ENCODE results near the gene PTPRG.

Gene PTPRG

DNA sequence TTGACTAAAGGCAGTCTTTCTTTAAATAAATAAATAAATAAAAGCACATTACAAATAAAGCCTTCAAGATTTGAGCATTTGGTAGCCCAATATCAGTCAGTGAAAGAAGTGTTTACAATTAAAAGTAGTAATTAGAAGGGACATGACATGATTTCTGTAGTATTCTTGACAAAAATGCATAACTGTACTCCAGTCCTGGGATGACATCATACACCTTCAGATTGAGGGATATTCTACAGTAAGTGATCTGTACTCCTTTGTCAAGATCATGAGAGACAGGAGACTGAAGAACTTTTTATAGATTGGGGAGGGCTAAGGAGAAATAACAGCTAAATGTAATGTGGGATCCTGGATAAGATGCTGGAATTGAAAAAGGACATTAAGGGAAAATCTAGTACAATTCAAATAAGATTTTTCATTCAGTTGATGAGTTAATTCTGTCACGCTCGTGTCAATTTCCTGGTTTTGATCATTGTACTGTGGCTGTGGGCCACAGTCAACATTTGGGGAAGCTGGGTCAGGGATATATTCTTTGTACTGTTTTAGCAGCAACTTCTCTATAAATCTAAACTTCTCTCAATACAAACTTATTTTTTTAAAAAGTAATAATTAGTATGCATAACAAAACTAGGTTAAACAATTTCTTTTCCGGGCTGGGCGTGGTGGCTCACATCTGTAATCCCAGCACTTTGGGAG is 314.8 kb downstream of the PTPRG start:
- DNase-seq = no peak

DNA sequence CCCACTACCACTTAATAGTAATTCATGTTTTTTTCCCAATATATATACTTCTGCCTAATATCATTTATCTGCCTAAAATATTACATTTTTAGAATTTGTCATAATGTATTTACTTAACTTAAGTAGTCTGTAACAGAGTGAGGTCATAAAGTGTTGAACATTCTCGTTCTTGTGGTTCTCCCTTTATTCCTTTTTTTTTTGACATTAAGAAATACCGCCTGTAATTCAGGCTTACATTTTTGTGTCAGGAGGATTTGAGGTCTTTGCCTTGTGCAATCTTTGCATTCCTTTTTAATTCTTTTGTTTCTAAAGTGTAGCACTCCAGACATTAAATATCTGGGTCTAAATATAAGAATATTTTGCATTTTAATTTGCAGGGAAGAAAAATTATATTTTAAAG is 315.4 kb downstream of the PTPRG start:
- DNase-seq = no peak

DNA sequence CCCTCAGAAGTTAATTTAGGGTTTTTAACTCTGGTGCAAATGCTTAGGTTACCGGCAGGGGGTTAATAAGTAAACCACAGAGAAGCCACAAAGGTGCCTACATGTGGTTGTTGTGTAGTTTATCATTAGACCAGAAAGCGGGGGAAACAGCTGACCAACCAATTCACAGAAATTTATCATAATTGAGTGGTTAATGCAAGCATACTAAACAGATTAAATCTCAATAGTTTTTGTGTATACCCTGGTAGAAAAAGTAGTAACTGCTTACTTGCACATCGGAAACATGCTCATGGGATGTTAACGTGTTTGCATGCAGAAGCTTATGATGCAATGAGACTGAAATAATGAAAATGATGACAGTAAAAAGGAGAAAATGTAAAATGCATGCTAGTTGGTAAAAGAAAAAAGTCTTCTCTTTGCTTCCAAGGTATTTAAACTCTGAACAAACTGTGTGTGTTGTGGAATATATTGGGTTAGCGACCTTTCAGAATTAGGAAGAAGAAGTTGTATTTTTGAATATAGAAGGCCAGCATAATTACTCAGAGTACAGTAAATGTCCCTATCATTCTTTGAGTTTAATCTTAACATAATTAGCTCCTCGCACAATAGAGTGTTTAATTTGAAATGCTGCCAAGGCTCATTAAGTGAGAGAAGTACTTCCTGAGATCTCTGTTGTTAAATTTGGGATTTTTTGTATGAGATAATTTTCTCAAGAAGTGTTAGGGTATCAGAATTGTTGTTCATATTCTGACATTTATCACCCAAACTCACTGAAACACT is 316.2 kb downstream of the PTPRG start:
- no peak for DNase-seq

DNA sequence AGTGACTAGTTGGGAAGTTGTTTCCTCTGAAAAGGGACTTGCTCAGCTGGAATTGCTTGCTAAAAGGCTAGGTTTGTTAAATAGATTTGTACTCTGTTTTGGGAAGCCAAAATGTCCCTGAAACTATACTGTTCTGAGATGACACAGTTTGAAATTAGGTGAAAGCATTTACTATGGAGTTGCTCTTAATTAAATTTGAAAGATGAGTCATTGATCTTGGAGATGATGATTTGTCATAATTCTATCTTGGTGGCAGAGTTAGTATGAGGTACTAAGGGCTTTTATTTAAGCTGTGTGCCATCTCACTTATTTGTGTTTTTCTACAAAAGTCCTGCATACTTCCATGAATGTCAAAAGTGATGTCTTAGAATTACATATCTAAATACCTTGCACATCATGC is 320.9 kb downstream of the PTPRG start:
- DNase-seq = no peak

DNA sequence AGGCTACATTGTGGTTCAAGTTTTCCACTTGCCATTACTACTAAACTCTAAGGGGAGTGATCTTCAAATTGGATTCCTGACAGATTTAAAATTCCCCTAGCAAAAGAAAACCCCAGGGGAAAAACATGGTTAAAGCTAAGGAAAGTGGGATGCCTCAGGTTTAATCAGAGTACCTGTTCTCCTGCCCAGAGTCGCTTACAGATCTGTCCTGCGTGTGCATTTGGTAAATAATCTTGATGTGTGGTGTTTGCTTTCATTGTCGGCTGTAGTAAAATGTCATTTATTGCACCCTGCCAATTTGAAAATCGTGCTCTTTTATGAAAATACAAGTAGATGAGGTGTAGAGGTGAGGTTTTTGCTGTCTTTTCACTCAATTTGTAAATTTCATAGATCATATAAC is 323.4 kb downstream of the PTPRG start:
- DNase-seq = no peak

DNA sequence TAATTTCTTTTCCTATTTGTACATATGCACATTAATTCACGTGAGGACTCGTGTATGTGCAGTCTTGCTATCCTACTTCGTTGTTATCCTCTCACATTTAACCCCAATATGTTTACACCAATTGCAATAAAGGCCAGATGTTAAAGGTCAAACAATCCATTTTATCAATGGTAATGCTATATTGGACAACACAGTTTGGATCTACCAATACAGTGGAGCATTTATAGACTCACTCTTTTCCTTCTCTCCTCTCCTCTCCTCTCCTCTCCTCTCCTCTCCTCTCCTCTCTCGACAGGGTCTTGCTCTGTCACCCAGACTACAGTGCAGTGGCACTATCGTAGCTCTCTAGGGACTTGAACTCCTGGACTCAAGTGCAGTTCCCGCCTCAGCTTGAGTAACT is 324.0 kb downstream of the PTPRG start:
- DNase-seq = no peak

DNA sequence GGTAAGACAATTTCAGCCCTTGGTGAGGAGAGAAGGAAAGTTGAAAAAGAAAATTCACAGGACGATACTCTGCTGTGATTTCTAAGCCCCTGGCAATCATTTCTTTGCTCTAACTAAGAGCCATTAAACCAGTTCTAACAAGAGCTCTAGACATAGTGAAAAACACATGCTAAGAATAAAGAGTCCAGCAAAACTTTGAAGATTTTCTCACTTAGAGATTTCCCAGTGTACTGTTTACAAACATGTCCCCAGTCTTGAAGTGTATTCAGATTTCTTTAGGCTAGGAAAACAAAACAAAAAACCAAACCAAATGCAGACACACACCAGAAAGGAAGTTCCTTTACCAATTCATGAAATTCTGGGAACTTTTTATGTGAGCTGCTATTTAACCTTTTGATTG is 325.8 kb downstream of the PTPRG start:
- no peak for DNase-seq

DNA sequence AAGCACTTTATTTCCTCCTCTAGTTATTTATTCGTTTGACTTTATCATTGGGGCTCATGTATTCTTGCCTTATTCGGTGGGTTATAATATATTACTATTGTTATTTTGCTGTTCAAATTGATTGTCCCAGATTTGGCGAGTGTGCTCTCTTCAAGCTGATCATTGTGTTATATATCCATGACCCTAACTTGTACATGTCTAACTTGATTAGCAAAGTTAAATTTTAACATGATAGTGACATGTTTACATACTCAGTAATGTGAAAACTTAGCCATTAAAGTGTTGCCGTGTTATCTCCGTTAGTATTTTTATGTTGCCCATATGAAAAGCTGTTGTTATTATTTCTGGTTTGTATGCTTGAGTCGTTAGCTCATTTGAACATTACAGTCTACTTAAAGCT is 327.9 kb downstream of the PTPRG start:
- DNase-seq = no peak

DNA sequence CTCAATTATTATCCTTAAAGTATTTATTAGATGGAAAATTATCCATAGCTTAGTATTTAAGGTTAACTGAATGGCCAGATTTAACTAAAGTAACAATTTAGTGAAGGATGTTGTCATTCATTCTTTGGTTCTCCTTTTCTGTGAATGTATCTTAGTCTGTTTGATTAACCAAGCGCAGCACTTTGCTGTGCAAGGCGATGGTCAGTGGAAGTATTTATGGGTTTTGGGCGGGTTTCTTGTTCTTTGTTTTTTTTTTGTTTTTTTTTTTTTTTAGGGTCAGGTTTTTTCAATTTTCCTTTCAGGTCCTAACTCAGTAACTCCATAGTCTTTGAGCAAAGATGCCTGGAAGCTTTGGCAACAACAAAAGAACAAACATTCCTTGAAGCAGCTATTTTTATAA is 328.8 kb downstream of the PTPRG start:
- DNase-seq = no peak

DNA sequence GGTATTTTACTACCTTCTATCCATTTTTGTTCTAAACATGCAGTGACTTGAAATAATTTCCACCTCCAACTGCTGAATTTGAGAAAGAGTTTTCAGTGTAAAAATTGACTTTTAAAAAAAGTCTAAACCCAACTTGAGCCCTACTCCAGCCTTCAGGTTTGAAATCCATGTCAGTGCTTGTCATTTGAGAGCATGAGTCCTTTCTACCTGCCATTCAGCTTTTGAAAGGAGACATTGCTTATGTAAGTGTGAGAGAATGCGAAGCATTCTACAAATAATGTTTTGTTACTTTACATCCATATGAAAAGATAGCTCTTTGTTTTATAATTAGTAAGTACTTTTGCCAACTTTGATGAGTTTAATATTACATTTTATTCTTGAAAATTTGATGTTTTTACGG is 329.2 kb downstream of the PTPRG start:
- DNase-seq = no peak

DNA sequence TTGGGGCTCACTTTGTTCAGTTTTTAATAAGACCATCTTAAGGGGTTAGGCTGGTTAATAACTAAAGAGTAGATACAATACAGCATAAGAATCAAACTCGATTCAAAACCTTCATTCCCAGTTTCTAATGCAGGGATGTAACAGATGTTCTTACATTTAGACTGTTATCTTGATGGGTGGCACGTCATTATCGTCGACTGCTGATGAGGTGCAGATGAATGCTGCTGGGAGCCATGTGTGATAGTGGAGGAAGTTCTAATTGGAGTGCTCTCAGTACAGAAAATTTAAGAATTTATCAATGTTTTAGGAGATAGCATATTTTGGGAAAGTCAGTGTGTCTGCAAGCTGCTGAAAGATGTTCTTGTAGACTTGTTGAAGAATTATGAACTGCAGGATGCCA is 331.5 kb downstream of the PTPRG start:
- DNase-seq = no peak

DNA sequence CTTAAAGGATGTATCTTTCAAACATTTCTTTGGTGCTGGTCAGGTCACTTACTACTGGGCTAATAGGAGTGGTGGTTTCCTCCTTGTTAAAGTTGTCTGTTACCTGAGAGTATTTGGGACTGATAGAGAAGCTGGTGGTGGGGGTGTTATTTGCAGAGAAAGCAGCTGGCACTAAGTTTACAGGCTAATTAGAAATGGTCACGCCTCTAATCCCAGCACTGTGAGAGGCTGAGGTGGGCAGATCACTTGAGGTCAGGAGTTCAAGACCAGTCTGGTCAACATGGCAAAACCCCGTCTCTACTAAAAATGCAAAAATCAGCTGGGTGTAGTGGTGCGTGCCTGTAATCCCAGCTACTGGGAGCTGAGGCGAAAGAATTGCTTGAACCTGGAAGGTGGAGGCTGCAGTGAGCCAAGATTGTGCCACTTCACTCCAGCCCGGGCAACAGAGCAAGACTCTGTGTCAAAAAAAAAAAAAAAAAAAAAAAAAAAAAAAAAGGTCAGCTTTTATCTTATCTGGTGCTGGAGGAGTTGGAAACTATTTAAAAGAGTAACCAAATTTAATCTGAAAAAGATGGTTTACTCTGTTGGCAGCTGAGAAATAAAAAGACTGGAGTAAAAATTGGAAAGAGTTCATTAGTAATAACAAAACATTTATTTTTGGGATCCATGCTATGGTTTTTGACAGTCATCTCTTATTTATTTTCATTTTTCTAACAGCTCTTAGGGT is 332.6 kb downstream of the PTPRG start:
- DNase-seq = no peak

DNA sequence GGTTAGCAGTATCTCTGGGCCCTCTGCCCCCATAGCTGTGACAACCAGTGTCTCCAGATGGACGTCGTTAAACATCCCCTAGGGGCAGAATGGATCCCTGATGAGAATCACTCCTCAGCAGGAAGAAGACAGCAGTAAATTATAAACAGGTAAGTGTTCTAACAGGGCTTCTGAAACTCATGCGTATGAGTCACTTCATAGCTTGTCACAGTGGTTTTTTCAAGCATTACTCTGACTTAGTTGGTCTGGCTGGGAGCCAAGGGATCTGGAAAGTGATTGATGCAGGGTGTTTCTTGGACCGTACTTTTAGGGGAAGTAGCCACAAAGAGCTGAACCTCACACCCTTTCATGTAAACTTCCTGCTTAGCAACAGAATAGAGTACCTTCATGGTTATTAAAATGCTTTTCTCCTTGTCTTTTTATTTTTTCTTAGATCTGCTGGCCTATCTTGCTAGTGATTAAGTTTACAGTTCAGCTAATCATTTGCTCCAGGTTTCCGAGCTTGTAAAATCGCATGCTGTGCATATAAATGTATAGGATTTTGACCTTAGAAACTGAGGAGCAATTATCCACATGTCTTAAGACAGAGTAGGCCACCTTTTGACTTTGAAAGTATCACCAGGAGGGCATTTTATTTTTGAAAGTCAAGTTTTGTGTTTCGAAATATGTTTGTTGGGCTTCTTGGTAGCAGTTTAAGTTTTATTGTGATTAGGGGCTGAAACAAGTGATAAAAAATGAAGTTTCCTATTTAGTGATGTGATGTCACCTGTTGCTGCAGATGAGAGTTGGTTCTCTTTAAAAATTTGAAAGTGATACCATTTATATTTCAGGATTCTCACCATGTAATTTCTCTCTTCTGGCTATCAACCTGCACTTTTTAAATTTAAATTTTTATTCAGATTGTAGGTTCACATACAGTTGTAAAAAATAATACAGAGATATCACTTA is 333.9 kb downstream of the PTPRG start:
- DNase-seq = no peak

DNA sequence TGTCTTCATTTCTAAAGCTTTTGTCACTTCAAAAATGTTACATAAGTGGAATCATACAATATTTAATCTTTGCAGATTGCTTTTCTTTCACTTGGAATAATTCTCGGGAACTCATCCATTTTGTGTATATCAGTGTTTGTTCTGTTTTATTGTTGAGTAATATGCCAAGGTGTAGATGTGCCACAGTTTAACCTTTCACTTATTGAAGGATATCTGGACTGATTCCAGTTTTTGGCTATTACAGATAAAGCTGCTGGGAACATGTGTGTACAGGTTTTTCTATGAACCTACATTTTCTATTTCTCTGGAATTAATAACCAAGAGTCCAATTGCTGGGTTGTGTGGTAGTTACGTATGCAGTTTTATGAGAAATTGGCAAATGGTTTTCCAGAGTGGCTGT is 334.9 kb downstream of the PTPRG start:
- DNase-seq = no peak

DNA sequence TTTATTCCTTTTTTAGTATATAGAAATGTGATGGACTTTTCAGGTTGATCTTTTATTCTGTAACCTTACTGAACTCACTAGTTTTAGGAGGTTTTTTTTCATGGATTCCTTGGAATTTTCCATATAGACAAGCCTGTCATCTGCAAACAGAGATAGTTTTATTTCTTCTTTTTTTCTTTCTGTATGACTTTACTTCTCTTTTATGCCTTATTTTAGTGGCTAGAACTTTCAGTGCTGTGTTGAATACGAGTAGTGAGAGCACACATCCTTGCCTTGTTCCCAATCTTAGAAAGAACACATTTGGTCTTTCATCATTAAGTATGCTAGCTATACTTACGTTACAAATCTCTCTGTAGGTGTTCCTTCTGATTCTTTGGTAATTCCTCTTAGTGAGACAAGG is 336.5 kb downstream of the PTPRG start:
- DNase-seq = no peak

DNA sequence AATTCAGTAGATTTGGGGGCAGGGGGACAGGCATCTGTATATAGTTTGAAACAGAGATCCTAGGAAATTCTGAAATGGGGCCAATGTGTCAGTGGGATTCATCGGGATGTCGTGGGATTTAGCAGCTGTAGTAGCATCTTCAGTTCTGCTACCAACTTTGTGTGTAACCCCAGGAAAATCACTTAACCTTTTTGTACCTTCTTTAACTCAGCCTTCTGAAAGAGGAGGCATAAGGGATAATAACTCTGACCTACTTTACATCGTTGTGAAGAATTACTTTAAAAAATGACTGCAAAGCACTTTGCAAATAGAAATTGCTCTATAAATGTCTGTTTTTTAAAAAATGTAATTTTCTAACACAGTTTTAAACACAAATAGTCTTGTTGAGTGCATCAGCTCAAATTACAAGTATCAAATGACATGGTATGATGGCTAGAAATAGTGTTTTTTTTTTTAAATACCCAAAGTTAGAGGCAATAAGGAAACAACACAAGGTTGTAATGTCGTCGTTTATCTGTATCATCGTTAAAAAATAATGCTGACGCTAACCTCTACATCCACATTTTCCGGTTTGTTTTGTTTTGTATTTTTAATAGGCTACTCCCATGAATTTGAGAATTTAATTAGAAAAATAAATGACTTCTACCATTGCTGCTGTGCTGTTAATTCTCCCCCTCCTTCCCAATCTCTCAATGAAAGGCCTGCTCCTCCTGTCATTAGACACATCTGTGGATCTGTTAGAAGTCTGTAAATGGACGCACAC is 338.5 kb downstream of the PTPRG start:
- DNase-seq = no peak

DNA sequence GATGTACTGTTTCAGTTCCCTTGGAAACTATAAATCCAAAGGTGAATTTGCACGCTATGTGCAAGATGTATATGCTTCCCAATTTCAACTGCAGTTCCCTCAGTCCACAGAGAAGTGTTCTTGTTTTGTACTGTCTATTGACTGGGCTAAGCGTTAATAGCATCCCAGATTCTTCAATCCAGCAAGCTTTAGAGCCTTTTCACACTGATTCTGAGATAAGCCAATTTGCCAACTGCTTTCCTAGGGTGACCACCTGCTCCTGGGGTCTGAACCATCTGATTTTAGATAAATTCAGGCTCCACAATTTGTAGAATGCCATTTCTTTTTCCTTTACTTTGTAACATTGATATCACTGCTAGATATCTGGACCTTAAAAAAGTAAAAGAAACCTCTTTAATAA is 340.1 kb downstream of the PTPRG start:
- no peak for DNase-seq

DNA sequence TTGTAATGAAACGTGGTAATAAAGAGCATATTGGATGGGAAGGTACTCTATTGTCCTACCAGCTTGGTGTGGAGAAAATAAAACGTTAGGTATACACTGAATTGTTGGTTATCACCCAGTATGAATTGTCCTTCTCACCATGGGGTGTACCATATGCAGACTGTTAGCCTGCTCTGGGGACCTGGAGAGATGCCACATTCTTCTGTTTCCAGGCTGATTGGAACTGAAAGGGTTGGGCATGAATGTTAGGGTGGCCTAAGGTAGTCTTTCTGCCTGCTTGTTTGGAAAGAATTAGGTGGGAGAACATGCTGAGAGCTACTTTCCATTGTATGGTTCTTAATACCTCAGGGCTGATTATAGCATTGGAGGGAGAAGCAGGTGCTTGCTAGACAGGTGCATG is 340.6 kb downstream of the PTPRG start:
- no peak for DNase-seq

DNA sequence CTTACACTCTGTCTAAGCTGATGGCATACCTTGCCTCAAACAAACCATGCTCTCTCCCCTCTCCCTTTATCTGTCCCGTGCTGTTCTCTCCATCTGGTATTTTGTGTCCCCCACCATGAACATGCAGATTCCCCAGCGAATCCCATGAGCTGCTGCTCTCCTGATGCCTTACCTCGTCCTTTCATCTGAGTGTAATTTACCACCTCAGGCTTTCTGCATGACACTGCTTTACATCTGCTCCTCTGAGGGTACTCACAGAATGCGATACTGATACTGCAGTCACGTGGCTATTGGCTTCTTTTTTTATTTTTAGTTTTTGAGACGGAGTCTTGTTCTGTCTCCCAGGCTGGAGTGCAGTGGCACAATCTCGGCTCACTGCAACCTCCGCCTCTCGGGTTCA is 341.7 kb downstream of the PTPRG start:
- DNase-seq = no peak

DNA sequence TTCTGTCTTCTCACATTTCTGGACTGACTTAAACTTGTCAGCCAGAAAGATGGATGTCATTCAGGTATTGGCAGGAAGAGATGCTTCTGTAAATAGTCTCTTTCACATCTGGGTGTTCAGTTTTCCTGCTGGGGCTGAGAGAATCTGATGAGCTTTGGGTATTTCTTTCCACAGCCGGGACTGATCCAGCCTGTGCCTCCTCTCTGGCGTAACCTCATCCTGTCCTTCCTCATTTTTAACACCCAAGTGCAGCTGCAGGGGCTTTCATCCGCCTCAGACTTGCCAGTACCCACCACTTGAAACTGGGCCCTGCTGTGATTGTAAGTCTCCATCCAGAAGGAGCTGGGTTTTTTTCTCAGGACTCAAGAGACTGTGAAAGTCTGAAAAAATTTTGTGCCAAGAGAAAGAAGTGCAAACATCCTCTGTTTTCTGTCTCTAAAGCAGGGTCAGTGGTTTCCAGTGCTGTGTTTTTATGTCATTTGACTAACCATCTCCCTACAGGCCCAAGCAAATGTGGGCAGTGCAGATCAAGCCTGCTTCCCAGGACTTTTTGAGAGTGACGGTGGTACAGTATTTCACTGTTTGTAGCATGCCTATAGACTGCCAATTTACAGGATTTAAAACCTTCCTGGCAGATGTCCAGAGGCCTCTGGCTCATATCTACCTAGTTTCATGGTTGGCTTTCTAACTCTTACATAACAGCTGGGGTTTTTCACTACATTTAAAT is 342.7 kb downstream of the PTPRG start:
- peak; percentile 20 for DNase-seq

DNA sequence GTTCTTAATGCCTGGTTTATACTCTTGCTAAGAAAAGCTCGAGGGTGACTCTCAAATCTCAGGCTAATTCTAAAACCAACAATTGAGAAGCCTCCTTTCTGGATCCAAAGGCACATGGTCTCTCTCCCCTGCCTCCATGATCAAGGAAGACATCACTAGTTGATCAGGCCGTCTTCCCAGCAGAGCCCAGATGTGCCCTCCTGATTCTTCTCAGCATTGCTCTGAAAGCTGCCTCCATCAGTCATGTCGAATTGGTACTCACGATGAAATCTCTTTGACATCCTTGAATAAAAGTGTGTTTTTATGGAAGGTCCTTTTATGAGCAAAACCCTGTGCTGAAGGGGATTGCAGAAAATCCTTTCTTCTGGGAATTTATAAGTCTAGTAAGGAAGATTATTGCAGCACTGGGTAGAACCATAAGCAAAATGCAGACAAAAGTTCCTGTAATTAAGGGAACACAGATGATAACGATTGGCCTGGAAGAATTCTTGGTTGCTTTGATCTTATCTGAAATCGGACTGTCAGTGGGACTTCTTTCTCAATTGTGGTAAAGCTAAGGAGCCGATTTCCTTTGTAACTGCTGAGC is 345.9 kb downstream of the PTPRG start:
- no peak for DNase-seq
